GM18951 (cell line): ENCODE results near the gene MYOCOS.

Experiments used
- POLR2A ChIP-seq: IDR thresholded peaks from 4 replicates; pipeline ENCODE4 v1.6.1; 2011; ENCODE audit warnings: mild to moderate bottlenecking; ENCODE audit not compliant: insufficient read length, insufficient read depth; ENCODE audit errors: extremely low read depth
- in situ Hi-C: fragments of 300-500 bp; cut with MboI; formaldehyde crosslinking; loops from one replicate; pipeline ENCODE4 v1.12.0; 2022; ENCODE audit warnings: low sequenced_read_pairs, mixed read lengths, inconsistent platforms; ENCODE audit not compliant: unreplicated experiment

MYOCOS gene

DNA sequence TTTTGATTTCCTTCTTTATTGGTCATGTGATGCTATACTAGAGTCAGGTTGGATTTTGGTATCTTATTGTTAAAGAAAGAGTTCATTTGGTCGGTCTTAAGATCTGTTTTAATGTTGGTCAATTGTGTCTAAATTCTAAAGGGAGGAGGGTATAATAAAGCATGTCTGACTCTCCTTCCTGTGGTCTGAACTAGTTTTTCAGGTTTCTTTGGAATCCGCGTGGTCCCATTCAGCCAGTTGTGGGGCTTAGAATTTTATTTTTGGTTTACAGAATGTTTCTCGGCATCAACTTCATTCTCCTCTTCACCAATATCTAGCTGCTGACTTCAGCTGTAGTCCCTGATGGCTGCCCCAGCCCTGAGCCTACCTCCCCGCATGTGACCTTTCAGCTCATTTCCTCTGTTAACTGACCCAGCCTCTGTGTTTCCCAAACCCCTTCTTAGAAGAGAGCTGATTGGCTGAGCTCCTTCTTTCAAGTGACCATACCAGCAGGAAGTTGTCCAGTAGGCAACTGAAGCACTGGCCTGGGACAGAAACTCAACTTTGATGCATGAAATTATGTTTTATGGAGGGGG is 39.1 kb downstream of the MYOCOS start:
- TF ChIP-seq POLR2A: no peak
- in situ Hi-C loops: no loop called here

DNA sequence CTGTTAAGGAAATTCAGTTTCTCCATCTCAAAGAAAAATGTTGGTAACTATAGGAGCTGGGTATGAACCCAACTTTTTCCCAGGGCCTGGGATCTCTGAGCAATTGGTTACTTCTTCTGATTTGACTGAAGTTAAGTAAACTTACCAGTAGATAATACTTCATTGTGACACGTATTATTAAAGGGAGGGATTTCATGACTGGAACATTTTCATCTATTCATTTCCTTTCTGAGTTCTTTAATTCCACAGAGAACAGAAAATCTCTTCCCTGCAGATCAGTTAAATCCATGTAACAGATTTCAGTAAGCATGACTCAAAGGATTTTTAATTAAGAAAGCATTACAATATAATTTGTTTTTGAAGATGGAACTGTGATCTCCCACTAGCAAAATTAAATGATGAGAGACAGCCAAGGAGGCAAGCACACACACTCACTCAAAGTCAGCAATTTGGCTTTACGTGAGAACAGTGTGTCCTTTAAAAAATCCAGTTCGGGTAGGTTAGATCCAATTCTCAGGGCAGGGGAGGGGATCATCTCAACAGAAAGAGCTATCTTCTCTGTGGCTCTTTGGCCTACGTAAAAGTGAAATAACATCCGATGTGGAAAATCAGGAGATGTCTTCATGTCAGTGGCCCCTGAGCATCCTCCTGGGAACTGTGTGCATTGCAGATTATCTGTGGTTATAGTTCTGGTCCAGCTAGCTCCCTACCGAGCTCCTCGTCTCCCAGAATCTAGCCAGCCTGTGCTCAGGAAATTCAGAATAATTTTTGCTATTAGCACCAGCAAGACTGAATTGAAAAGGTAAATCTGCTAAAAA is 41.2 kb downstream of the MYOCOS start:
- in situ Hi-C loops: no loop called here
- no peak for TF ChIP-seq POLR2A

DNA sequence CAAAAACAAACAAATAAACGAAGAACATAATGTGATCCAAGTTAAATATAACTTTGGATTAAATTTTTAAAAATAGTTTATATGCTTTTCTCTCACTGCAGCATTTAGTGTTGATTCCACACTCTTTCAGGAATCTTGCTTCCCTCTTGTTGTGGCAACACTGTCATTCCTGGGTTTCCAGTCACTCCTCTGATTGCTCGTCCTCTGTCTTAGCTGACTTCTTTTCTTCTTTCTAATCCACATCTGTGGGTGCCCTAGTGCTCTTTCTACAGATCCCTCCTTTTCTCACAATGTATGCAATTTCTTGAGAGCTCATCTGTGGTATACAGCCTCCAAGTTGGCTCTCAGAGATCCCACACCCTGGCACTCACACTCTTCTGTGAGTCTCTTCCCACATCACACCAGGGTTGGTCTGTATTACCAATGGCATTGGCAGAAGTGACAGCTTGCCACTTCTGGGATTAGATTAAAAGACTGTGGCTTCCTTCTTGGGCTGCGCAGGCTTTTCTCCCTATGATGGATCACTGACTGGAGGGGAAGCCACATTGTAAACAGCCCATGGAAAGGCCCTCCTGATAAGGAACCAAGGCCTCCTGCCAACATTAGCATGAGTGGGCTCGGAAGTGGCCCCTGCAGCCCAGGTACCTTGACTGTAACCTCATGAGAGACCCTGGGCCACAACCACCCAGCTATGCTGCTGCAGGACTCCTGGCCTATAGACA is 42.0 kb downstream of the MYOCOS start:
- in situ Hi-C loops: no loop called here
- no peak for TF ChIP-seq POLR2A

DNA sequence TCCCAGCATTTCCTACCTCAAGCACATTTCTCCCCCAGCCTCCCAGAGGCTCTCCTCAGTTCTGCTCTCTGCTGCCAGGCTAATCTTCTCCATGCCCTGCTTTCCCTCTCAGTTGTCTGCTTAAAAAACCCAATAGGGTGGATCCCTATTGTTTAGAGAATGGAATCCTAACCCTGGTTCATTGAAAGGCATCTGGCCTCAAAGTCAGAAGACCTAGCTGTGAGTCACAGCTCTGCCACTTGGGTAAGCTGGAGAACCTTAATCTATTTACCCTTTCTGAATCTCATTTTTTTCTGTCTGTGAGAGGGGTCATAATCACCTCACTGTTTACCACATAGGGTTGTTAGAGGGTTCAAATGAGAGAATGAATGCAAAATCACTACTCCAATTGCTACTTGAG is 42.9 kb downstream of the MYOCOS start:
- TF ChIP-seq POLR2A: no peak
- in situ Hi-C loops: no loop called here

DNA sequence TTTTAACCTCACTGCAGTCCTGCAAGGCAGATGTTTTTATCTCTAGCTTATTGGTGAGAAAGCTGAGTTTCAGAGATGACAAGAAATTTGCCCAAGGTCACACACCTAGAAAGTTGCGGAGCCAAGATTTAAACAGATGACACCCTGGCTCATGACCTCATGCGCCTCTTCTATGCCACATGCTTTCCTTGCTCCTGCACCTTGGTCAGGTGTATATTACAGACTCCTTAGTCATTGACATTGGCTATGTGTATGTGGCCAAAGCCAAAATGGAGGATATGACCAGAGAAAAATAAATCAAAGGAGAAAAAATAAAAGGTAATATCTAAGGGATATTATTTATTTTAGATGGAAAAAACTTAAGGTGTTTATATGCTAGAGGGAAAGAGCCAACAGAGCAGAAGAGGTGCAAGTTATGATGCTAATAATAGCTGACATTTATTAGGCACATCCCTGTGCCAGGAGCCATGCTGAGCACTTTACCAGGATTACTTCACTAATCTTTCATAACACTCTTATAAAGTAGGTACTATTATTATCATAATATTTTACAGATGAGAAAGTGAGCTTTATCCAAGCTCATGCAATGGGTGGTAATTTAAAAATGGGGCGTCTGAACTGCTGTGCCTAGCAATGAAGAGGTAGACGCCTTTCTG is 44.2 kb downstream of the MYOCOS start:
- TF ChIP-seq POLR2A: no peak
- in situ Hi-C loops: no loop called here

DNA sequence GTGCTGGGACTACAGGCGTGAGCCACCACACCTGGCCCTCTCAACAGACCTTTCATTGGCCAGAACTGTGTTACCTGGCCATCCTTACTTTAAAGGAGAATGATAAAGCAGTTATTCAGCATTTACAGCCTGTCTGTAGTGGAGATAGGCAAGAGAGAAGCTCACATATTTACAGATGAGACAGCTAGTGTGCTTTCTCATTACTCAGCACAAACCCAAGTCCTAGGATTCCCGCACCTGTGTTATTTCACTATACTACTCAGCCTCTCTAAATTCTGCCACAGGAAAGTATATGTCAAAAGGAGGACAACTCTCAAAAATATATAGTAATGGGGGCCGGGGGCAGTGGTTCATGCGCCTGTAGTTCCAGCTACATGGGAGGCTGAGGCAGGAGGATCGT is 46.3 kb downstream of the MYOCOS start:
- TF ChIP-seq POLR2A: no peak
- in situ Hi-C loops: no loop called here

DNA sequence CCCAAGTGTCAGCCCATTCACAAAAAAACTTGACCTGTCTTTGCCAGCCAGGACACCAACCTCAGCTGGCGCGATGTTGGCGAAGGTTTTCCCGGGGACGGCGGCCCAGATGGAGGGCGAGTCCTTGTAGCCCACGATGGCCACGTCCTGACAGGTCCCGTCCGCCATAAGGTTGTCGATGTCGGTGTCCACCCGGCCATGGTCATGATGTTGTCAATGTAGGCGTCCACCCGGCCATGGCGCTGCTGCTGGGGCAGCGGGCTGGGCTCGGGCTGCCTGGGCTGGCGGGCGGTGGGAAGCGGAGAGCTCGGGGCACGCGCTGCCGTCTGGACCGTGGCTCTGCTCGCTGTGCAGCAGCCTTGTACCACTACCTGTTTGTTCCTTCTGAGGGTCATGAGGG is 48.7 kb downstream of the MYOCOS start:
- in situ Hi-C loops: no loop called here
- TF ChIP-seq POLR2A: no peak

DNA sequence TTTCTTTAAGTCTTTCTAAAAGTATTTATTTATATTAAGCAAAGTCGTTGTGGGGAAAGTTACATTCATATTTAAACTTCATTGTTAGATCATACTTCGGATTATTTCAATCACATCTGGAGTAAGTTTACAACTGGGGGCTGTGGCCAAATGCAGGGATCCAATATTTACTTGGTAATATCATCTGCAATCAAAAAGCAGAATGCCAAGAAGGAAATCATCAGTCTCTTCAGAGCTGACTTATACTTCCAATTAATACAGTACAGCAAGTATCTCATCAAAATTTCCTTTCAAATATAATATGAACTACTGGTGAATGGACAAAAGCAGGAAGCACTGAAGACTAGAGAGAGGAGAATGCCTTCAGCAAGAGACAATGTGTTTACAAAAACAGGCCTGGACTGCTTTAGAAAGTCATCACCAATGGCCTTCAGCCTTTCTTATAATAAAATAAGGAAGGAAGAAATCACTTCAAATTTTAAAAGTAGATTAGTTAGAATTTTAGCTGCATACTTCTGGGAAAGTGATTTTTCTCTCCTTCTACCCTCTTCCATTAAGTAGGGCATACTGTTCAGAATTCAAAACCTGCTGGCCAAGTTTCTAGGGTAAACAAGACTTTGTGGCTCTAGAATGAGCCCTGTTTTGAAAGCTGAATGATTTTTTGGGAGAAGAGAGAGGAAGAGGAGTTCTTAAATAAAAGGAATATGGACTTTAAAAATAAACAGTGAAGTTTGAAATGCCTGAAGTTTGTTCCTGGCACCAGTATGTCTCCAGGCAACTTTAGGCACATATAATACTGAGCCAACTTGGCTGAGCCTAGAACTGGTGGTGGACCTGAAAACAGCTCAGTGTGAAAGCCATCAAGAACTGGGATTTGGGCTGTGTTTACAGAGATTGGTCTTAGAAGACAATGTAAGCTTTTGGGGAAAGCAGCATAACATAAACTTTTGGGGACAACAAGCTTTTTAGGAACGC is 52.7 kb downstream of the MYOCOS start:
- TF ChIP-seq POLR2A: no peak
- in situ Hi-C loops: no loop called here
